Transverse colon (tissue), 3 donors: ENCODE measurements around the gene LTA4H.

ENCODE experiments used
- CTCF ChIP-seq, 5 experiments: fragments of 200-600 bp in 3 of 5; fragments of 450-650 bp in 2 of 5; sonication (generic) in 3 of 5; IDR thresholded peaks; 1 replicate in 2 of 5; 2 replicates in 3 of 5; pipeline ENCODE4 v1.5.1; 2016 to 2017; ENCODE audit warnings: antibody characterized with exemption in 5 of 5, inconsistent platforms in 3 of 5, mild to moderate bottlenecking in 2 of 5, moderate library complexity in 1 of 5
- POLR2A ChIP-seq: fragments of 450-650 bp; IDR thresholded peaks from one replicate; pipeline ENCODE4 v1.6.1; 2016; ENCODE audit warnings: antibody characterized with exemption, mild to moderate bottlenecking, moderate library complexity

DNA sequence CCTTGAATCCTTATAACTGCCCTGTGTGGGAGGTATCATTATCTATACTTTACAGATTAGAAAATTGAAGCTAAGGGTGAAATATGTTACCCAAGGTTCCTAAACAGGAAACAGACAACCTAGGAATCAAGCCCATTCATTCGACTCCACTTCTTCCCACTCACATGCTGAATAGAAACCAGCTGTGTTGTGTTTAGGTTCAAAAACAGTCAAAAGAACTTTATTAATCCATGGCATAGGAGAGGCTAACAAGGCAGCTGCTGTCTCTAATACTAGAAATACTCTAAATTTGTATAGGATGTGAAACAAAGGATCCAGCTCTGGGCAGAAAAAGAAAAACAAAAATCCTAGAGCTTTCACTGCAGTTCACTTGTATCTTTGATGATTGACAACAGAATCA lies 82.4 kb downstream of the LTA4H start:
- TF ChIP-seq CTCF (IDR thresholded peaks at IDR 0.05) (no peak), POLR2A (no peak)
